ENCODE measurements around the gene ANKRD27.

- TF ChIP-seq CTCF (IDR thresholded peaks at IDR 0.05) (no peak), POLR2A (IDR thresholded peaks at IDR 0.05) (no peak), EP300 (IDR thresholded peaks at IDR 0.05) (no peak)
Measured at GRCh38 chr19:32673573-32673972, 1.4 kb downstream of the ANKRD27 start.
